Measurements from ENCODE around the gene COX5B. TPM values are rescaled to one million over a fixed set of nuclear protein-coding genes. Genes with fewer than 3 reads are reported as not detected.

Gene COX5B
- total and polyA plus RNA-seq, 9 of the 15 experiments (the other 6 are each of a cell fraction or from before 2014, with no cell fraction given), result 154 to 1,424 (median 487) TPM

DNA sequence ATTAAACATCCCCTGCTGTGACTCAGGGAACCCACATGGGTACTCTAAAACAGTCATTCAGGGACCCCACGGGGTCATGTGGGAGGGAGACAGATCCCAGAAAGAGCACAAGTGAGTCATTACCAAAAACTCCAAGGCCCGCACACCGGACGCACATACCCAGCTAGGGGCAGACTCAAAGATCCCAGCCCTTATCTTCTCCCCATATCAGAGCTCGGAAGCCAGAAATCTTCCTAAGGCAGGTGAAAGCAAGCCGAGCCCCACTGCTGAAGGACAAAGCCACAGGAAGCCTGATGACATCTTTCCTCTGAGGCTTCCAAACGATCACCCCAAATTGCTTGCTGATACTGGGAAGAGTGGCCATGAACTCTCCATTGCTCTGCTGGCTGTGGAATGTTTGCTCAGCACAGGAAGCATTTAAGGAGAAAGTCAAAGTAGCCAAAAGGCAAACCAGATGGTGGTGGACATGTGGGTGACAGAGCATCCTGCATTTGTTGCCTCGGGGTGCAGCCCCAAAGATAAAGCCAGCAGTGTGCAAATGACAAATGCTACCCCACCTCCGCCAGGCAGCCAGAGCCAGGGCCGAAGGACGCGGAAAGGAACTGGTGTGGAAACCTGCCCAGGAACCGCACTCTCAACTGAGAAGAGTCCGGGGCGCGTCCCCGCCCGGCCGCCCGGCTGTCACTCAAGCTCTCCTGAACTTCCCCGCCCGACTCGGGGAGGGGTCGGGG lies 17.2 kb downstream of the COX5B start (continued):
- TF ChIP-seq, protein P1, sequence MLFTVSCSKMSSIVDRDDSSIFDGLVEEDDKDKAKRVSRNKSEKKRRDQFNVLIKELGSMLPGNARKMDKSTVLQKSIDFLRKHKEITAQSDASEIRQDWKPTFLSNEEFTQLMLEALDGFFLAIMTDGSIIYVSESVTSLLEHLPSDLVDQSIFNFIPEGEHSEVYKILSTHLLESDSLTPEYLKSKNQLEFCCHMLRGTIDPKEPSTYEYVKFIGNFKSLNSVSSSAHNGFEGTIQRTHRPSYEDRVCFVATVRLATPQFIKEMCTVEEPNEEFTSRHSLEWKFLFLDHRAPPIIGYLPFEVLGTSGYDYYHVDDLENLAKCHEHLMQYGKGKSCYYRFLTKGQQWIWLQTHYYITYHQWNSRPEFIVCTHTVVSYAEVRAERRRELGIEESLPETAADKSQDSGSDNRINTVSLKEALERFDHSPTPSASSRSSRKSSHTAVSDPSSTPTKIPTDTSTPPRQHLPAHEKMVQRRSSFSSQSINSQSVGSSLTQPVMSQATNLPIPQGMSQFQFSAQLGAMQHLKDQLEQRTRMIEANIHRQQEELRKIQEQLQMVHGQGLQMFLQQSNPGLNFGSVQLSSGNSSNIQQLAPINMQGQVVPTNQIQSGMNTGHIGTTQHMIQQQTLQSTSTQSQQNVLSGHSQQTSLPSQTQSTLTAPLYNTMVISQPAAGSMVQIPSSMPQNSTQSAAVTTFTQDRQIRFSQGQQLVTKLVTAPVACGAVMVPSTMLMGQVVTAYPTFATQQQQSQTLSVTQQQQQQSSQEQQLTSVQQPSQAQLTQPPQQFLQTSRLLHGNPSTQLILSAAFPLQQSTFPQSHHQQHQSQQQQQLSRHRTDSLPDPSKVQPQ (CRISPR knock-in tag; IDR thresholded peaks at IDR 0.05; ENCODE audit: borderline replicate concordance), result no peak
- no peak for TF ChIP-seq GTF2F1 (IDR thresholded peaks at IDR 0.05; ENCODE audit: low read depth, low read length)
- TF ChIP-seq MXI1 (IDR thresholded peaks at IDR 0.05; ENCODE audit: low read depth, low read length), result no peak
- 0 out of 2 replicates have a peak, but pooled peaks have one; percentile 27 for TF ChIP-seq JUNB (CRISPR knock-in tag; conservative IDR thresholded peaks at IDR 0.05)
- TF ChIP-seq ZNF263 (CRISPR knock-in tag; IDR thresholded peaks at IDR 0.05; ENCODE audit: borderline replicate concordance), result no peak
- no peak for TF ChIP-seq RBM22 (IDR thresholded peaks at IDR 0.05; ENCODE audit: low read depth, low read length, poor library complexity, severe bottlenecking)
- TF ChIP-seq ZNF766 (CRISPR knock-in tag; conservative IDR thresholded peaks at IDR 0.05), result 0 out of 2 replicates have a peak, but pooled peaks have one; percentile 23
- TF ChIP-seq ETV1 (tag; conservative IDR thresholded peaks at IDR 0.05; ENCODE audit: low read depth), result peak; percentile 67; the same call in 1 of the 2 replicates
- no peak for TF ChIP-seq ILK (tag; IDR thresholded peaks at IDR 0.05; ENCODE audit: borderline replicate concordance, low read depth)
- TF ChIP-seq TAF9B (IDR thresholded peaks at IDR 0.05; ENCODE audit: partially characterized antibody), result peak; percentile 21
- TF ChIP-seq FOXA1 (IDR thresholded peaks at IDR 0.05; ENCODE audit: borderline replicate concordance), result no peak
- TF ChIP-seq CCAR2 (IDR thresholded peaks at IDR 0.05; ENCODE audit: low read depth, low read length), result no peak
- TF ChIP-seq, protein P2, sequence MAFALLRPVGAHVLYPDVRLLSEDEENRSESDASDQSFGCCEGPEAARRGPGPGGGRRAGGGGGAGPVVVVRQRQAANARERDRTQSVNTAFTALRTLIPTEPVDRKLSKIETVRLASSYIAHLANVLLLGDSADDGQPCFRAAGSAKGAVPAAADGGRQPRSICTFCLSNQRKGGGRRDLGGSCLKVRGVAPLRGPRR (CRISPR knock-in tag; IDR thresholded peaks at IDR 0.05), result no peak
- peak; percentile 74 for TF ChIP-seq SMARCA4 (IDR thresholded peaks at IDR 0.05)
- TF ChIP-seq RBM14 (IDR thresholded peaks at IDR 0.05; ENCODE audit: borderline replicate concordance, insufficient read depth, low read depth, low read length), result no peak
- TF ChIP-seq NCOA2 (IDR thresholded peaks at IDR 0.05; ENCODE audit: partially characterized antibody in 2 of 2), result no peak
- peak; percentile 58 for TF ChIP-seq TAF1 (IDR thresholded peaks at IDR 0.05; ENCODE audit: control insufficient read depth, extremely low read depth, insufficient read depth, low read length, severe bottlenecking)
- no peak for TF ChIP-seq SLC30A9 (CRISPR knock-in tag; IDR thresholded peaks at IDR 0.05)
- TF ChIP-seq RFX1 (IDR thresholded peaks at IDR 0.05), result no peak
- no peak for TF ChIP-seq MAFG (tag; conservative IDR thresholded peaks at IDR 0.05)
- TF ChIP-seq, protein P3, sequence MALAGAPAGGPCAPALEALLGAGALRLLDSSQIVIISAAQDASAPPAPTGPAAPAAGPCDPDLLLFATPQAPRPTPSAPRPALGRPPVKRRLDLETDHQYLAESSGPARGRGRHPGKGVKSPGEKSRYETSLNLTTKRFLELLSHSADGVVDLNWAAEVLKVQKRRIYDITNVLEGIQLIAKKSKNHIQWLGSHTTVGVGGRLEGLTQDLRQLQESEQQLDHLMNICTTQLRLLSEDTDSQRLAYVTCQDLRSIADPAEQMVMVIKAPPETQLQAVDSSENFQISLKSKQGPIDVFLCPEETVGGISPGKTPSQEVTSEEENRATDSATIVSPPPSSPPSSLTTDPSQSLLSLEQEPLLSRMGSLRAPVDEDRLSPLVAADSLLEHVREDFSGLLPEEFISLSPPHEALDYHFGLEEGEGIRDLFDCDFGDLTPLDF (CRISPR knock-in tag; IDR thresholded peaks at IDR 0.05), result no peak
- no peak for TF ChIP-seq BHLHE40 (IDR thresholded peaks at IDR 0.05; ENCODE audit: low read length)
- TF ChIP-seq SAFB (IDR thresholded peaks at IDR 0.05; ENCODE audit: borderline replicate concordance, low read depth, low read length), result no peak
- no peak for TF ChIP-seq THRAP3 (IDR thresholded peaks at IDR 0.05; ENCODE audit: borderline replicate concordance)
- no peak for TF ChIP-seq ZNF444 (CRISPR knock-in tag; IDR thresholded peaks at IDR 0.05)
- TF ChIP-seq RB1 (IDR thresholded peaks at IDR 0.05; ENCODE audit: low read depth), result no peak

Measured in K562 (cell line).